GM23338 (cell line): ENCODE measurements around the gene RESP18. TPM values are rescaled to one million over a fixed set of nuclear protein-coding genes. Genes with fewer than 3 reads are reported as not detected.

Source experiments
- ATAC-seq: fragments of 200-7000 bp; cut with Tn5 transposase; 3 replicates; pipeline ENCODE4 v1.9.1; 2020
- DNase-seq: peaks from one replicate; pipeline ENCODE4 v3.0.0-alpha.2; 2015; ENCODE audit warnings: low spot score
- H2AFZ ChIP-seq: fragments of 200-600 bp; sonication (generic); 2 replicates; pipeline ENCODE4 v1.8.0; 2016; ENCODE audit warnings: antibody characterized with exemption, mild to moderate bottlenecking, moderate library complexity
- H3F3A ChIP-seq: fragments of 200-600 bp; sonication (generic); replicated peaks from 2 replicates; pipeline ENCODE4 v1.8.0; 2017; ENCODE audit warnings: antibody characterized with exemption, mixed run types, low read depth
- H3K27ac ChIP-seq: fragments of 200-600 bp; sonication (generic); 2 replicates; pipeline ENCODE4 v1.6.1; 2016; ENCODE audit warnings: low read depth
- H3K27me3 ChIP-seq: fragments of 200-600 bp; sonication (generic); 2 replicates; pipeline ENCODE4 v1.8.0; 2016; ENCODE audit warnings: mild to moderate bottlenecking, mixed run types, moderate library complexity; ENCODE audit not compliant: insufficient read depth
- H3K36me3 ChIP-seq: fragments of 200-600 bp; sonication (generic); 2 replicates; pipeline ENCODE4 v1.8.0; 2016; ENCODE audit warnings: mild to moderate bottlenecking; ENCODE audit not compliant: insufficient read depth
- H3K4me1 ChIP-seq: fragments of 200-600 bp; sonication (generic); 2 replicates; pipeline ENCODE4 v1.8.0; 2016; ENCODE audit warnings: mild to moderate bottlenecking, moderate library complexity; ENCODE audit not compliant: insufficient read depth
- H3K4me2 ChIP-seq: fragments of 200-600 bp; sonication (generic); 2 replicates; pipeline ENCODE4 v1.7.1; 2017; ENCODE audit warnings: mixed run types
- H3K4me3 ChIP-seq: fragments of 200-600 bp; sonication (generic); 2 replicates; pipeline ENCODE4 v1.6.1; 2016; ENCODE audit warnings: mixed run types
- H3K79me2 ChIP-seq: fragments of 200-600 bp; sonication (generic); replicated peaks from 2 replicates; pipeline ENCODE4 v1.8.0; 2017; ENCODE audit warnings: mild to moderate bottlenecking; ENCODE audit not compliant: insufficient read depth
- H3K9me2 ChIP-seq: fragments of 200-600 bp; sonication (generic); 2 replicates; pipeline ENCODE4 v1.8.0; 2017; ENCODE audit not compliant: insufficient read depth
- H4K20me1 ChIP-seq: fragments of 200-600 bp; sonication (generic); replicated peaks from 2 replicates; pipeline ENCODE4 v1.8.0; 2017; ENCODE audit warnings: mild to moderate bottlenecking; ENCODE audit not compliant: insufficient read depth
- H3K27ac Mint-ChIP-seq: 2 replicates; pipeline ENCODE4 v1.8.0; 2020; ENCODE audit warnings: inconsistent platforms, mild to moderate bottlenecking, moderate library complexity, mixed read lengths
- H3K27me3 Mint-ChIP-seq: 3 replicates; pipeline ENCODE4 v1.8.0; 2022; ENCODE audit warnings: low read depth, mild to moderate bottlenecking, moderate library complexity, mixed read lengths, inconsistent platforms; ENCODE audit not compliant: insufficient read depth, poor library complexity
- H3K36me3 Mint-ChIP-seq: 3 replicates; pipeline ENCODE4 v1.8.0; 2021; ENCODE audit warnings: low read depth, mild to moderate bottlenecking, inconsistent platforms, moderate library complexity, mixed read lengths
- H3K4me1 Mint-ChIP-seq: 3 replicates; pipeline ENCODE4 v1.8.0; 2020; ENCODE audit warnings: mild to moderate bottlenecking, inconsistent platforms, mixed read lengths
- H3K4me3 Mint-ChIP-seq: 3 replicates; pipeline ENCODE4 v1.8.0; 2021; ENCODE audit warnings: moderate library complexity, mild to moderate bottlenecking, inconsistent platforms, mixed read lengths
- H3K9me3 Mint-ChIP-seq: 3 replicates; pipeline ENCODE4 v1.8.0; 2020; ENCODE audit warnings: moderate library complexity, mild to moderate bottlenecking, inconsistent platforms, mixed read lengths
- CREB1 ChIP-seq: fragments of 250-450 bp; sonication (Bioruptor Pico); IDR thresholded peaks from 2 replicates; pipeline ENCODE4 v1.5.0; 2020; ENCODE audit warnings: low read depth, mild to moderate bottlenecking, moderate library complexity
- CTCF ChIP-seq, 2 experiments: fragments of 200-600 bp in 1 of 2; sonication (generic) in 1 of 2; conservative IDR thresholded peaks; 2 replicates each; pipeline versions ENCODE4 v1.5.1 to v1.6.1; 2016 to 2017; ENCODE audit warnings: antibody characterized with exemption in 2 of 2, low read depth in 2 of 2, mild to moderate bottlenecking in 2 of 2, moderate library complexity in 1 of 2
- ETS1 ChIP-seq: IDR thresholded peaks from 2 replicates; pipeline ENCODE4 v1.6.1; 2016; ENCODE audit warnings: antibody characterized with exemption
- EZH2 ChIP-seq: fragments of 200-600 bp; sonication (generic); IDR thresholded peaks from one replicate; pipeline ENCODE4 v1.8.0; 2017; ENCODE audit warnings: antibody characterized with exemption, mild to moderate bottlenecking, low read depth; ENCODE audit not compliant: unreplicated experiment
- EZH2phosphoT487 ChIP-seq: fragments of 200-600 bp; sonication (generic); IDR thresholded peaks from one replicate; pipeline ENCODE4 v1.8.1; 2018; ENCODE audit warnings: antibody characterized with exemption; ENCODE audit not compliant: unreplicated experiment
- JUNB ChIP-seq: IDR thresholded peaks from one replicate; pipeline ENCODE4 v1.6.1; 2016; ENCODE audit warnings: antibody characterized with exemption; ENCODE audit not compliant: unreplicated experiment
- POLR2AphosphoS5 ChIP-seq: IDR thresholded peaks from 2 replicates; pipeline ENCODE4 v1.6.1; 2016; ENCODE audit warnings: antibody characterized with exemption, low read depth
- REST ChIP-seq: IDR thresholded peaks from one replicate; pipeline ENCODE4 v1.6.1; 2018; ENCODE audit warnings: antibody characterized with exemption; ENCODE audit not compliant: unreplicated experiment
- STAT1 ChIP-seq: IDR thresholded peaks from one replicate; pipeline ENCODE4 v1.6.1; 2016; ENCODE audit warnings: antibody characterized with exemption; ENCODE audit not compliant: unreplicated experiment
- ZNF114 ChIP-seq: fragments of 250-450 bp; sonication (Bioruptor Pico); IDR thresholded peaks from 2 replicates; pipeline ENCODE4 v1.5.0; 2020; ENCODE audit warnings: mild to moderate bottlenecking, moderate library complexity
- ZNF331 ChIP-seq: fragments of 250-450 bp; sonication (Bioruptor Pico); IDR thresholded peaks from 2 replicates; pipeline ENCODE4 v1.5.0; 2020; ENCODE audit warnings: low read depth, mild to moderate bottlenecking, moderate library complexity
- polyA plus RNA-seq: library from polyadenylated mRNA; unstranded; fragments of >200 nt; fragmentation: Nextera tagmentation; extraction: Ambion mirVana; gene quantifications from 2 replicates; pipeline ENCODE4 v1.2.1, GENCODE V29; 2016
- total RNA-seq: library from RNA; depleted of rRNA; stranded (reverse); fragments of >200 nt; shearing (Covaris generic); gene quantifications from 2 replicates; pipeline ENCODE4 v1.2.3, GENCODE V29; 2014

RESP18 gene
- total and polyA plus RNA-seq, 2 experiments from 2014 or later: not detected

- H3F3A ChIP-seq: no peaks in the 10 kb centered on the region
- H3K36me3 Mint-ChIP-seq: no peaks in the 10 kb centered on the region
- H3K4me3 Mint-ChIP-seq: no peak overlapping the region
- H3K36me3 ChIP-seq: no peaks in the 10 kb centered on the region
- no peak overlapping the region for H3K27ac Mint-ChIP-seq
- no peaks in the 10 kb centered on the region; the same call in 1 of the 2 replicates for H4K20me1 ChIP-seq
- TF ChIP-seq CREB1 (CRISPR knock-in tag) (no peak), CTCF (conservative IDR thresholded peaks at IDR 0.05; ENCODE audit: low read depth in 2 of 2) (no peak), ZNF331 (CRISPR knock-in tag) (no peak)
- peak overlapping the region; percentile 57; the same call in 1 of the 2 replicates for H2AFZ ChIP-seq
- no peak overlapping the region for H3K27ac ChIP-seq
- no peaks in the 10 kb centered on the region for H3K4me1 ChIP-seq
- DNase-seq: no peak
- no peaks in the 10 kb centered on the region for H3K27me3 ChIP-seq
- no peaks in the 10 kb centered on the region for H3K79me2 ChIP-seq
- peaks cover 3% of the 10 kb centered on the region for H3K27me3 Mint-ChIP-seq
- no peak for ATAC-seq
- H3K4me1 Mint-ChIP-seq: peaks cover 2% of the 10 kb centered on the region; the same call in 1 of the 3 replicates
- no peak overlapping the region for H3K4me2 ChIP-seq
- H3K4me3 ChIP-seq: no peak overlapping the region
- no peaks in the 10 kb centered on the region for H3K9me2 ChIP-seq
- H3K9me3 Mint-ChIP-seq: no peaks in the 10 kb centered on the region
Observed at GRCh38 chr2:219344751-219345430, 12.3 kb upstream of the RESP18 start.

GRCh38 chr2:219335373-219335786 is 2.8 kb upstream of the RESP18 start:
- Histone ChIP-seq H3K27ac (no peak overlapping the region), H3K79me2 (no peaks in the 10 kb centered on the region), H3K9me2 (no peaks in the 10 kb centered on the region), H3K4me1 (peaks cover 3% of the 10 kb centered on the region; the same call in 1 of the 2 replicates), H3K4me3 (no peak overlapping the region), H3F3A (no peaks in the 10 kb centered on the region), H3K36me3 (no peaks in the 10 kb centered on the region), H4K20me1 (0 out of 2 replicates have a peak, but pooled peaks cover 4% of the 10 kb centered on the region), H3K4me2 (no peak overlapping the region), H2AFZ (no peak overlapping the region), H3K27me3 (peaks cover 47% of the 10 kb centered on the region)
- H3K9me3 Mint-ChIP-seq: no peaks in the 10 kb centered on the region
- ATAC-seq (peak; percentile 10), DNase-seq (peak; percentile 45)
- H3K27me3 Mint-ChIP-seq: peaks cover 39% of the 10 kb centered on the region
- TF ChIP-seq JUNB (no peak), CREB1 (CRISPR knock-in tag) (no peak), ETS1 (no peak), STAT1 (no peak), ZNF114 (CRISPR knock-in tag) (no peak), POLR2AphosphoS5 (no peak), REST (no peak), CTCF (conservative IDR thresholded peaks at IDR 0.05; ENCODE audit: low read depth in 2 of 2) (no peak; a peak in 1 of 4 replicates), EZH2 (no peak), EZH2phosphoT487 (no peak)
- H3K4me3 Mint-ChIP-seq: no peak overlapping the region
- H3K4me1 Mint-ChIP-seq: peaks cover 10% of the 10 kb centered on the region
- no peaks in the 10 kb centered on the region for H3K36me3 Mint-ChIP-seq
- H3K27ac Mint-ChIP-seq: 0 out of 2 replicates have a peak overlapping the region, but pooled peaks have one; percentile 20
